ENCODE results near the gene SEC24B. TPM values are rescaled to one million over a fixed set of nuclear protein-coding genes. Genes with fewer than 3 reads are reported as not detected.
A peak's percentile ranks its signal among the peaks of the same experiment; 100 is the strongest.

Gene SEC24B
- total and polyA plus RNA-seq, 4 donors, result 8.0 to 34.8 (median 18.4) TPM

- Histone ChIP-seq H3K9ac (ENCODE audit: insufficient read depth in 1 of 2, low read length in 2 of 2) (no peak overlapping the region), H3K4me3 (no peak overlapping the region), H3K9me3 (ENCODE audit: control insufficient read depth in 4 of 4, insufficient read depth in 3 of 4, low read length in 3 of 4) (no peaks in the 10 kb centered on the region), H3K36me3 (ENCODE audit: control insufficient read depth in 4 of 4, insufficient read depth in 4 of 4, low read length in 4 of 4) (peaks cover 0 to under 1% (median 0%) of the 10 kb centered on the region in 4 donors), H3K27ac (ENCODE audit: low read depth in 1 of 2, low read length in 1 of 2) (no peak overlapping the region), H3K4me1 (ENCODE audit: control insufficient read depth in 5 of 5, insufficient read depth in 5 of 5, low read length in 5 of 5) (peaks cover 0 to 25% (median 5%) of the 10 kb centered on the region in 5 donors), H3K27me3 (ENCODE audit: control insufficient read depth in 3 of 3, insufficient read depth in 3 of 3, low read length in 2 of 3) (no peaks in the 10 kb centered on the region)
- peak in 1 of 3 donors; percentile 24 for DNase-seq
- WGBS, 2 donors, result 50 to 70% methylated on average over 4 of the region's 4 CpGs
- peak; percentile 31 for ATAC-seq (ENCODE audit: insufficient read depth, low FRiP score)
- TF ChIP-seq CTCF (IDR thresholded peaks at IDR 0.05; ENCODE audit: control extremely low read depth, extremely low read depth), result no peak
These were observed 7.3 kb downstream of the SEC24B start for GRCh38 chr4:109440948-109441347.

GRCh38 chr4:109441862-109442458 is 8.3 kb downstream of the SEC24B start:
- 95 to 100% methylated on average over 2 of the region's 2 CpGs for WGBS, 2 donors
- peaks cover 0 to 24% (median 5%) of the 10 kb centered on the region in 5 donors for H3K4me1 ChIP-seq (ENCODE audit: control insufficient read depth in 5 of 5, insufficient read depth in 5 of 5, low read length in 5 of 5)
- H3K9ac ChIP-seq (ENCODE audit: insufficient read depth in 1 of 2, low read length in 2 of 2), result no peak overlapping the region
- DNase-seq (no peak), ATAC-seq (ENCODE audit: insufficient read depth, low FRiP score) (peak; percentile 14)
- H3K4me3 ChIP-seq, result no peak overlapping the region
- no peak overlapping the region for H3K27ac ChIP-seq (ENCODE audit: low read depth in 1 of 2, low read length in 1 of 2)
- peaks cover 0 to 6% (median 4%) of the 10 kb centered on the region in 4 donors for H3K36me3 ChIP-seq (ENCODE audit: control insufficient read depth in 4 of 4, insufficient read depth in 4 of 4, low read length in 4 of 4)
- no peaks in the 10 kb centered on the region for H3K27me3 ChIP-seq (ENCODE audit: control insufficient read depth in 3 of 3, insufficient read depth in 3 of 3, low read length in 2 of 3)
- H3K9me3 ChIP-seq (ENCODE audit: control insufficient read depth in 4 of 4, insufficient read depth in 3 of 4, low read length in 3 of 4), result no peaks in the 10 kb centered on the region
- TF ChIP-seq CTCF (IDR thresholded peaks at IDR 0.05; ENCODE audit: control extremely low read depth, extremely low read depth), result no peak

GRCh38 chr4:109444182-109444844 is 10.7 kb downstream of the SEC24B start:
- Histone ChIP-seq H3K27ac (ENCODE audit: low read depth in 1 of 2, low read length in 1 of 2) (no peak overlapping the region), H3K9me3 (ENCODE audit: control insufficient read depth in 4 of 4, insufficient read depth in 3 of 4, low read length in 3 of 4) (peaks cover 0 to 3% (median 0%) of the 10 kb centered on the region in 4 donors), H3K4me1 (ENCODE audit: control insufficient read depth in 5 of 5, insufficient read depth in 5 of 5, low read length in 5 of 5) (peaks cover 0 to 21% (median 3%) of the 10 kb centered on the region in 5 donors), H3K36me3 (ENCODE audit: control insufficient read depth in 4 of 4, insufficient read depth in 4 of 4, low read length in 4 of 4) (peaks cover 0 to 6% (median 4%) of the 10 kb centered on the region in 4 donors), H3K27me3 (ENCODE audit: control insufficient read depth in 3 of 3, insufficient read depth in 3 of 3, low read length in 2 of 3) (no peaks in the 10 kb centered on the region), H3K9ac (ENCODE audit: insufficient read depth in 1 of 2, low read length in 2 of 2) (no peak overlapping the region), H3K4me3 (no peak overlapping the region)
- no peak for TF ChIP-seq CTCF (IDR thresholded peaks at IDR 0.05; ENCODE audit: control extremely low read depth, extremely low read depth)
- ATAC-seq (ENCODE audit: insufficient read depth, low FRiP score) (no peak), DNase-seq (no peak)
- 60 to 75% methylated on average over 2 of the region's 2 CpGs for WGBS, 2 donors
